Sciatic nerve (tissue), 2 donors: Measurements from ENCODE around the gene C11orf98. TPM values are rescaled to one million over a fixed set of nuclear protein-coding genes. Genes with fewer than 3 reads are reported as not detected.
"Not testable (repeated sequence)": the region's sequence is repeated elsewhere in the genome, so short reads cannot be mapped to it uniquely, and the experiment has no call there.

Experiments
- ATAC-seq: fragments of 200-7000 bp; cut with Tn5 transposase; one replicate; pipeline ENCODE4 v1.9.1; 2020; ENCODE audit warnings: mild to moderate bottlenecking, moderate library complexity
- DNase-seq: peaks from one replicate; pipeline ENCODE4 v3.0.0-alpha.2; 2020; ENCODE audit warnings: low spot score
- intact Hi-C: fragments of 100-400 bp; cut with DNase I; formaldehyde crosslinking; loops from one replicate; pipeline ENCODE4 v1.14.2; 2022
- total RNA-seq: library from RNA; stranded (reverse); fragmentation: NEBNext Ultra II Directional; extraction: Animal tissue kit (Norgen Biotek cat#: 25700); gene quantifications from one replicate; pipeline ENCODE4 v1.2.1, GENCODE V29; 2021
- donor health status: DM: no; HTN: no; CAD: no.
- donor health status: DM: no; HTN: no; CAD: no.

C11orf98 gene
- total RNA-seq, 1 donor from 2014 or later = 25.1 TPM

- intact Hi-C loops = loop anchor here (5.0 kb wide), 1 partner anchor 1747 kb away; no protein-coding TSS in a partner anchor
- DNase-seq = peak; percentile 69
- peak; percentile 34 for ATAC-seq
Measured at GRCh38 chr11:62664405-62665074, 470 bp downstream of the C11orf98 start.

- DNase-seq = no peak
- intact Hi-C loops = no loop called here
- ATAC-seq = no peak
Measured at GRCh38 chr11:62656796-62657429, 8.1 kb downstream of the C11orf98 start.

- DNase-seq (no peak), ATAC-seq (no peak)
- intact Hi-C loops = no loop called here
Measured at GRCh38 chr11:62654297-62654696, 10.7 kb downstream of the C11orf98 start.

GRCh38 chr11:62652161-62653006 lies 12.6 kb downstream of the C11orf98 start:
- peak; percentile 3 for ATAC-seq
- intact Hi-C loops = no loop called here
- no peak for DNase-seq

- ATAC-seq, DNase-seq, intact Hi-C loops: not testable (repeated sequence)
Measured at GRCh38 chr11:62650283-62650682, 14.7 kb downstream of the C11orf98 start.

- intact Hi-C loops = no loop called here
- DNase-seq = no peak
- ATAC-seq = no peak
Measured at GRCh38 chr11:62649486-62649885, 15.5 kb downstream of the C11orf98 start.

GRCh38 chr11:62648967-62649364 lies 16.0 kb downstream of the C11orf98 start:
- DNase-seq (no peak), ATAC-seq (no peak)
- intact Hi-C loops = no loop called here

GRCh38 chr11:62648185-62648966 lies 16.6 kb downstream of the C11orf98 start:
- intact Hi-C loops = no loop called here
- ATAC-seq = no peak
- no peak for DNase-seq

- intact Hi-C loops = no loop called here
- ATAC-seq (no peak), DNase-seq (no peak)
Measured at GRCh38 chr11:62647609-62648005, 17.4 kb downstream of the C11orf98 start.

GRCh38 chr11:62646825-62647608 lies 18.0 kb downstream of the C11orf98 start:
- ATAC-seq (peak; percentile 2), DNase-seq (no peak)
- intact Hi-C loops = no loop called here

GRCh38 chr11:62645946-62646824 lies 18.8 kb downstream of the C11orf98 start, which contains the start of gene GANAB:
TSS of gene GANAB (minus strand) at chr11:62646613. CDS start at chr11:62646599, 14 bp downstream.
- ATAC-seq (peak; percentile 99), DNase-seq (peak; percentile 100)
- intact Hi-C loops = no loop called here

GRCh38 chr11:62645671-62645945 lies 19.4 kb downstream of the C11orf98 start:
- intact Hi-C loops = no loop called here
- ATAC-seq = no peak

GRCh38 chr11:62644220-62644619 lies 20.8 kb downstream of the C11orf98 start:
- intact Hi-C loops = no loop called here
- ATAC-seq (no peak), DNase-seq (no peak)

More at GRCh38 chr11:62645671-62645945, 19.4 kb downstream of the C11orf98 start:
- no peak for DNase-seq

- ATAC-seq = no peak
- intact Hi-C loops = no loop called here
Measured at GRCh38 chr11:62632492-62632891, 32.5 kb downstream of the C11orf98 start.

GRCh38 chr11:62627713-62628112 lies 37.3 kb downstream of the C11orf98 start:
- no peak for ATAC-seq
- no peak for DNase-seq
- intact Hi-C loops = no loop called here

More at GRCh38 chr11:62632492-62632891, 32.5 kb downstream of the C11orf98 start:
- DNase-seq = no peak

GRCh38 chr11:62622476-62623089 lies 42.4 kb downstream of the C11orf98 start:
- DNase-seq (no peak), ATAC-seq (no peak)
- intact Hi-C loops = no loop called here
